Measurements from ENCODE around the gene WDR18.

DNA sequence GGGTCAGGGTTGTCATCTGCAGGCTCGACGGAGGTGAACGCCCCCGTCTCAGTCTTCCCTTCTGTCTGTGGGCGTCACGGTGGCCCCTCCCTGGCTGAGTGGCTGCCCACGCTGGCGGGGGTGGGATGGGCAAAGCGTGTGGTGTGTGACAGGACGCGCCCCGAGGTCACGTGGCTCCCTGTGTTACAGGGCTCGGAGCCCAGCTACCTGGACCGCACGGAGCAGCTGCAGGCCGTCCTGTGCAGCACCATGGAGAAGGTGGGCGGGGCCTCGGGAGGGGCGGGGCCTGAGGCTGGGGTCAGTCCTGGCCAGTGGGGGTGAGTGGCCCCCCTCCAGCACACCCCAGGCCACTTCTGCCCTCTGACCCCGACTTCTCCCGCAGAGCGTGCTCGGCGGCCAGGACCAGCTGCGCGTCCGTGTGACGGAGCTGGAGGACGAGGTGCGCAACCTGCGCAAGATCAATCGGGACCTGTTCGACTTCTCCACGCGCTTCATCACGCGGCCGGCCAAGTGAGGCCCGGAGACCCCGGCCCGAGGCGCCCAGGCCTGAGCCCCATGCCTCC is 9.8 kb downstream of the WDR18 start:
- TF ChIP-seq POLR2AphosphoS5 (IDR thresholded peaks at IDR 0.05; ENCODE audit: low read depth, low read length): no peak
- TF ChIP-seq, protein P1, sequence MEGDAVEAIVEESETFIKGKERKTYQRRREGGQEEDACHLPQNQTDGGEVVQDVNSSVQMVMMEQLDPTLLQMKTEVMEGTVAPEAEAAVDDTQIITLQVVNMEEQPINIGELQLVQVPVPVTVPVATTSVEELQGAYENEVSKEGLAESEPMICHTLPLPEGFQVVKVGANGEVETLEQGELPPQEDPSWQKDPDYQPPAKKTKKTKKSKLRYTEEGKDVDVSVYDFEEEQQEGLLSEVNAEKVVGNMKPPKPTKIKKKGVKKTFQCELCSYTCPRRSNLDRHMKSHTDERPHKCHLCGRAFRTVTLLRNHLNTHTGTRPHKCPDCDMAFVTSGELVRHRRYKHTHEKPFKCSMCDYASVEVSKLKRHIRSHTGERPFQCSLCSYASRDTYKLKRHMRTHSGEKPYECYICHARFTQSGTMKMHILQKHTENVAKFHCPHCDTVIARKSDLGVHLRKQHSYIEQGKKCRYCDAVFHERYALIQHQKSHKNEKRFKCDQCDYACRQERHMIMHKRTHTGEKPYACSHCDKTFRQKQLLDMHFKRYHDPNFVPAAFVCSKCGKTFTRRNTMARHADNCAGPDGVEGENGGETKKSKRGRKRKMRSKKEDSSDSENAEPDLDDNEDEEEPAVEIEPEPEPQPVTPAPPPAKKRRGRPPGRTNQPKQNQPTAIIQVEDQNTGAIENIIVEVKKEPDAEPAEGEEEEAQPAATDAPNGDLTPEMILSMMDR (IDR thresholded peaks at IDR 0.05): no peak
- TF ChIP-seq TCF7L2 (IDR thresholded peaks at IDR 0.05; ENCODE audit: low read depth, low read length): no peak
